Endodermal cell (in vitro differentiated cells): ENCODE results near the gene ABTB2. TPM values are rescaled to one million over a fixed set of nuclear protein-coding genes. Genes with fewer than 3 reads are reported as not detected.

ENCODE experiments used
- DNase-seq: peaks from one replicate; pipeline ENCODE4 v3.0.0-alpha.2; 2017
- H3K27ac ChIP-seq: 2 replicates; pipeline ENCODE4 v1.5.1; 2013; ENCODE audit warnings: mild to moderate bottlenecking, low read depth, low read length, moderate library complexity
- H3K27me3 ChIP-seq: 2 replicates; pipeline ENCODE4 v1.6.1; 2013; ENCODE audit warnings: mild to moderate bottlenecking, low read length, moderate library complexity; ENCODE audit not compliant: insufficient read depth, control insufficient read depth, poor library complexity, severe bottlenecking
- H3K36me3 ChIP-seq: 2 replicates; pipeline ENCODE4 v1.7.0; 2013; ENCODE audit warnings: mild to moderate bottlenecking, low read length, moderate library complexity; ENCODE audit not compliant: control insufficient read depth, insufficient read depth
- H3K4me1 ChIP-seq: one replicate; pipeline ENCODE4 v1.7.0; 2013; ENCODE audit warnings: low read length; ENCODE audit not compliant: control insufficient read depth, insufficient read depth
- H3K4me3 ChIP-seq: 2 replicates; pipeline ENCODE4 v1.5.1; 2013; ENCODE audit warnings: mild to moderate bottlenecking, low read length, moderate library complexity
- H3K9ac ChIP-seq: 2 replicates; pipeline ENCODE4 v1.6.1; 2013; ENCODE audit warnings: mild to moderate bottlenecking, low read length, moderate library complexity; ENCODE audit not compliant: poor library complexity, severe bottlenecking; ENCODE audit errors: extremely low read depth
- H3K9me3 ChIP-seq: 2 replicates; pipeline ENCODE4 v1.6.1; 2013; ENCODE audit warnings: mild to moderate bottlenecking, low read length, moderate library complexity; ENCODE audit not compliant: control insufficient read depth
- H3K27ac Mint-ChIP-seq: 2 replicates; pipeline ENCODE4 v1.8.0; 2020; ENCODE audit warnings: mixed read lengths
- H3K27me3 Mint-ChIP-seq: 2 replicates; pipeline ENCODE4 v1.8.0; 2021; ENCODE audit warnings: mild to moderate bottlenecking, mixed read lengths; ENCODE audit not compliant: insufficient read depth
- H3K36me3 Mint-ChIP-seq: 2 replicates; pipeline ENCODE4 v1.8.0; 2020; ENCODE audit warnings: low read depth, mixed read lengths
- H3K4me1 Mint-ChIP-seq: 2 replicates; pipeline ENCODE4 v1.8.0; 2020; ENCODE audit warnings: mixed read lengths
- H3K4me3 Mint-ChIP-seq: 2 replicates; pipeline ENCODE4 v1.8.0; 2020; ENCODE audit warnings: mild to moderate bottlenecking, moderate library complexity, mixed read lengths
- H3K9me3 Mint-ChIP-seq: 2 replicates; pipeline ENCODE4 v1.8.0; 2020; ENCODE audit warnings: mild to moderate bottlenecking, mixed read lengths
- CTCF ChIP-seq: fragments of 200-600 bp; sonication (generic); conservative IDR thresholded peaks from 2 replicates; pipeline ENCODE4 v1.5.0; 2021; ENCODE audit warnings: antibody characterized with exemption, mild to moderate bottlenecking
- WGBS, 2 experiments: methylation state at CpG; one replicate each; pipeline versions ENCODE4 v1.1.5 to v1.1.7; 2013; ENCODE audit warnings: missing lambda C conversion rate in 2 of 2, mixed read lengths in 1 of 2; ENCODE audit not compliant: insufficient coverage in 1 of 2, insufficient read length in 1 of 2; 5-methylcytosine and 5-hydroxymethylcytosine counted together
- total RNA-seq, 2 donors: library from RNA; stranded (reverse); fragmentation: NEBNext Ultra II Directional in 1 of 2; extraction: Animal tissue kit (Norgen Biotek cat#: 25700) in 1 of 2; gene quantifications; 2 replicates in 1 of 2; 3 replicates in 1 of 2; pipeline ENCODE4 v1.2.1, GENCODE V29; 2021

The ABTB2 gene
- total RNA-seq, 2 donors from 2014 or later = 2.9 to 5.2 TPM

- Histone ChIP-seq H3K27me3 (no peaks in the 10 kb centered on the region), H3K9me3 (no peaks in the 10 kb centered on the region), H3K9ac (no peak overlapping the region), H3K27ac (no peak overlapping the region), H3K36me3 (no peaks in the 10 kb centered on the region), H3K4me3 (no peak overlapping the region), H3K4me1 (no peaks in the 10 kb centered on the region)
- 83 to 93% methylated on average over 5 to 7 of the region's 7 CpGs for WGBS, 2 experiments
- no peak for TF ChIP-seq CTCF
- H3K27me3 Mint-ChIP-seq = peaks cover 12% of the 10 kb centered on the region
- H3K36me3 Mint-ChIP-seq = no peaks in the 10 kb centered on the region
- DNase-seq = no peak
- H3K4me3 Mint-ChIP-seq = no peak overlapping the region
- no peak overlapping the region for H3K27ac Mint-ChIP-seq
- peaks cover 10% of the 10 kb centered on the region for H3K4me1 Mint-ChIP-seq
- H3K9me3 Mint-ChIP-seq = no peaks in the 10 kb centered on the region
Measured at GRCh38 chr11:34327804-34328631, 29.8 kb downstream of the ABTB2 start.

- no peaks in the 10 kb centered on the region for H3K9me3 ChIP-seq
- H3K4me1 ChIP-seq = no peaks in the 10 kb centered on the region
- H3K27ac ChIP-seq = no peak overlapping the region
- Mint-ChIP-seq H3K36me3 (no peaks in the 10 kb centered on the region), H3K4me1 (no peaks in the 10 kb centered on the region), H3K27me3 (peaks cover 5% of the 10 kb centered on the region), H3K27ac (no peak overlapping the region), H3K9me3 (no peaks in the 10 kb centered on the region), H3K4me3 (no peak overlapping the region)
- 86 to 91% methylated on average over 2 to 3 of the region's 3 CpGs for WGBS, 2 experiments
- TF ChIP-seq CTCF = no peak
- H3K9ac ChIP-seq = no peak overlapping the region
- H3K27me3 ChIP-seq = no peaks in the 10 kb centered on the region
- no peak overlapping the region for H3K4me3 ChIP-seq
- H3K36me3 ChIP-seq = no peaks in the 10 kb centered on the region
- DNase-seq = no peak
Measured at GRCh38 chr11:34324466-34324865, 33.3 kb downstream of the ABTB2 start.

GRCh38 chr11:34323601-34324000, 34.2 kb downstream of the ABTB2 start:
- Mint-ChIP-seq H3K36me3 (no peaks in the 10 kb centered on the region), H3K9me3 (no peaks in the 10 kb centered on the region), H3K27me3 (peaks cover 2% of the 10 kb centered on the region), H3K4me1 (no peaks in the 10 kb centered on the region), H3K4me3 (no peak overlapping the region), H3K27ac (no peak overlapping the region)
- Histone ChIP-seq H3K36me3 (no peaks in the 10 kb centered on the region), H3K9me3 (no peaks in the 10 kb centered on the region), H3K27me3 (no peaks in the 10 kb centered on the region), H3K4me1 (no peaks in the 10 kb centered on the region), H3K27ac (no peak overlapping the region), H3K9ac (no peak overlapping the region), H3K4me3 (no peak overlapping the region)
- no peak for DNase-seq
- TF ChIP-seq CTCF = no peak
- 69 to 100% methylated on average over 1 to 2 of the region's 2 CpGs for WGBS, 2 experiments
